Osteoblast (primary cell): ENCODE measurements around the gene COPS6. TPM values are rescaled to one million over a fixed set of nuclear protein-coding genes. Genes with fewer than 3 reads are reported as not detected.
A peak's percentile ranks its signal among the peaks of the same experiment; 100 is the strongest.
"Not testable (repeated sequence)": the region's sequence is repeated elsewhere in the genome, so short reads cannot be mapped to it uniquely, and the experiment has no call there.

ENCODE experiments used
- DNase-seq: peaks from one replicate; pipeline ENCODE4 v3.0.0; 2011; ENCODE audit warnings: low spot score, mixed read lengths; ENCODE audit not compliant: insufficient read length; ENCODE audit errors: missing footprints
- H2AFZ ChIP-seq: 2 replicates; pipeline ENCODE4 v1.6.0; 2011; ENCODE audit warnings: mild to moderate bottlenecking, low read length
- H3K27ac ChIP-seq: 2 replicates; pipeline ENCODE4 v1.5.1; 2011; ENCODE audit warnings: mild to moderate bottlenecking, low read depth, low read length, moderate library complexity
- H3K27me3 ChIP-seq: 2 replicates; pipeline ENCODE4 v1.6.0; 2012; ENCODE audit warnings: mild to moderate bottlenecking, control low read depth, inconsistent platforms, low read length, moderate library complexity; ENCODE audit not compliant: insufficient read depth
- H3K36me3 ChIP-seq: 2 replicates; pipeline ENCODE4 v1.5.1; 2011; ENCODE audit warnings: mild to moderate bottlenecking, low read length, control low read depth, moderate library complexity; ENCODE audit not compliant: insufficient read depth
- H3K4me1 ChIP-seq: 2 replicates; pipeline ENCODE4 v1.5.1; 2011; ENCODE audit warnings: mild to moderate bottlenecking, low read length, control low read depth, moderate library complexity; ENCODE audit not compliant: insufficient read depth
- H3K4me2 ChIP-seq: 2 replicates; pipeline ENCODE4 v1.6.0; 2011; ENCODE audit warnings: mild to moderate bottlenecking, low read length; ENCODE audit not compliant: insufficient read depth
- H3K4me3 ChIP-seq: fragments of 200-600 bp; sonication (generic); 3 replicates; pipeline ENCODE4 v1.5.1; 2012; ENCODE audit warnings: mild to moderate bottlenecking, low read length, inconsistent platforms; ENCODE audit not compliant: insufficient read depth
- H3K79me2 ChIP-seq: 2 replicates; pipeline ENCODE4 v1.6.0; 2012; ENCODE audit warnings: mild to moderate bottlenecking, low read length, control low read depth, inconsistent platforms; ENCODE audit not compliant: insufficient read depth
- H3K9me3 ChIP-seq: 2 replicates; pipeline ENCODE4 v1.5.1; 2011; ENCODE audit warnings: low read depth, low read length, control low read depth
- H4K20me1 ChIP-seq: 2 replicates; pipeline ENCODE4 v1.6.0; 2012; ENCODE audit warnings: mild to moderate bottlenecking, low read length, control low read depth; ENCODE audit not compliant: insufficient read depth
- total RNA-seq: library from RNA; depleted of rRNA; stranded (reverse); fragments of >200 nt; gene quantifications from 2 replicates; pipeline ENCODE4 v1.2.3, GENCODE V29; 2012
- TF ChIP-seq, protein P1 (sequence below): IDR thresholded peaks from 2 replicates; pipeline ENCODE4 v1.5.1; 2011; ENCODE audit warnings: mild to moderate bottlenecking, low read depth, low read length, moderate library complexity; ENCODE audit errors: extremely low read depth

Gene COPS6
- total RNA-seq, 1 donor: 45.6 TPM

- Histone ChIP-seq H3K4me1 (peaks cover 7% of the 10 kb centered on the region), H3K4me3 (peak overlapping the region; percentile 98), H3K36me3 (peaks cover 10% of the 10 kb centered on the region), H4K20me1 (no peaks in the 10 kb centered on the region), H3K27me3 (peaks cover 3% of the 10 kb centered on the region), H3K79me2 (peaks cover 5% of the 10 kb centered on the region), H3K9me3 (no peaks in the 10 kb centered on the region), H2AFZ (peak overlapping the region; percentile 91), H3K4me2 (peak overlapping the region; percentile 98), H3K27ac (peak overlapping the region; percentile 92)
- DNase-seq: peak; percentile 63
- TF ChIP-seq, protein P1, sequence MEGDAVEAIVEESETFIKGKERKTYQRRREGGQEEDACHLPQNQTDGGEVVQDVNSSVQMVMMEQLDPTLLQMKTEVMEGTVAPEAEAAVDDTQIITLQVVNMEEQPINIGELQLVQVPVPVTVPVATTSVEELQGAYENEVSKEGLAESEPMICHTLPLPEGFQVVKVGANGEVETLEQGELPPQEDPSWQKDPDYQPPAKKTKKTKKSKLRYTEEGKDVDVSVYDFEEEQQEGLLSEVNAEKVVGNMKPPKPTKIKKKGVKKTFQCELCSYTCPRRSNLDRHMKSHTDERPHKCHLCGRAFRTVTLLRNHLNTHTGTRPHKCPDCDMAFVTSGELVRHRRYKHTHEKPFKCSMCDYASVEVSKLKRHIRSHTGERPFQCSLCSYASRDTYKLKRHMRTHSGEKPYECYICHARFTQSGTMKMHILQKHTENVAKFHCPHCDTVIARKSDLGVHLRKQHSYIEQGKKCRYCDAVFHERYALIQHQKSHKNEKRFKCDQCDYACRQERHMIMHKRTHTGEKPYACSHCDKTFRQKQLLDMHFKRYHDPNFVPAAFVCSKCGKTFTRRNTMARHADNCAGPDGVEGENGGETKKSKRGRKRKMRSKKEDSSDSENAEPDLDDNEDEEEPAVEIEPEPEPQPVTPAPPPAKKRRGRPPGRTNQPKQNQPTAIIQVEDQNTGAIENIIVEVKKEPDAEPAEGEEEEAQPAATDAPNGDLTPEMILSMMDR: no peak
These were observed 39.3 kb downstream of the COPS6 start for GRCh38 chr7:100127866-100128636.

DNA sequence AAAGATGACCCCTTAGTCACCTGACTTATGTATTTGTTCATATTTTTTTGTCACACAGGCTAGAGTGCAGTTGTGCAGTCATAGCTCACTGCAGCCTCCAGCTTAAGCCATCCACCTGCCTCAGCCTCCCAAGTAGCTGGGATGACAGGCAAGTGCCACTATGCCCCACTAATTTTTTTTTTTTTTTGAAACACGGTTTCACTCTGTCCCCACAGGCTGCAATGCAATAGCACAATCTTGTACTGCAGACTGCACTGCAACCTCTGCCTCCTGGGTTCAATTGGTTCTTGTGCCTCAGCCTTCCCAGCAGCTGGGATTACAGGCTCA is 39.8 kb downstream of the COPS6 start:
- DNase-seq: no peak
- peaks cover 10% of the 10 kb centered on the region for H3K36me3 ChIP-seq
- H2AFZ ChIP-seq: no peak overlapping the region
- H3K4me3 ChIP-seq: no peak overlapping the region
- H3K27me3 ChIP-seq: peaks cover 3% of the 10 kb centered on the region
- no peak overlapping the region for H3K27ac ChIP-seq
- peaks cover 5% of the 10 kb centered on the region for H3K79me2 ChIP-seq
- H3K4me1 ChIP-seq: peaks cover 7% of the 10 kb centered on the region
- TF ChIP-seq, protein P1: no peak
- peak overlapping the region; percentile 98 for H3K4me2 ChIP-seq
- H3K9me3 ChIP-seq: no peaks in the 10 kb centered on the region
- H4K20me1 ChIP-seq: no peaks in the 10 kb centered on the region

- not testable (repeated sequence) for H3K4me2 ChIP-seq, H3K27ac ChIP-seq, DNase-seq, H3K4me3 ChIP-seq, H3K9me3 ChIP-seq, H3K4me1 ChIP-seq, H4K20me1 ChIP-seq, H2AFZ ChIP-seq, H3K36me3 ChIP-seq, H3K79me2 ChIP-seq, H3K27me3 ChIP-seq
These were observed 41.4 kb downstream of the COPS6 start for GRCh38 chr7:100130220-100130607.

DNA sequence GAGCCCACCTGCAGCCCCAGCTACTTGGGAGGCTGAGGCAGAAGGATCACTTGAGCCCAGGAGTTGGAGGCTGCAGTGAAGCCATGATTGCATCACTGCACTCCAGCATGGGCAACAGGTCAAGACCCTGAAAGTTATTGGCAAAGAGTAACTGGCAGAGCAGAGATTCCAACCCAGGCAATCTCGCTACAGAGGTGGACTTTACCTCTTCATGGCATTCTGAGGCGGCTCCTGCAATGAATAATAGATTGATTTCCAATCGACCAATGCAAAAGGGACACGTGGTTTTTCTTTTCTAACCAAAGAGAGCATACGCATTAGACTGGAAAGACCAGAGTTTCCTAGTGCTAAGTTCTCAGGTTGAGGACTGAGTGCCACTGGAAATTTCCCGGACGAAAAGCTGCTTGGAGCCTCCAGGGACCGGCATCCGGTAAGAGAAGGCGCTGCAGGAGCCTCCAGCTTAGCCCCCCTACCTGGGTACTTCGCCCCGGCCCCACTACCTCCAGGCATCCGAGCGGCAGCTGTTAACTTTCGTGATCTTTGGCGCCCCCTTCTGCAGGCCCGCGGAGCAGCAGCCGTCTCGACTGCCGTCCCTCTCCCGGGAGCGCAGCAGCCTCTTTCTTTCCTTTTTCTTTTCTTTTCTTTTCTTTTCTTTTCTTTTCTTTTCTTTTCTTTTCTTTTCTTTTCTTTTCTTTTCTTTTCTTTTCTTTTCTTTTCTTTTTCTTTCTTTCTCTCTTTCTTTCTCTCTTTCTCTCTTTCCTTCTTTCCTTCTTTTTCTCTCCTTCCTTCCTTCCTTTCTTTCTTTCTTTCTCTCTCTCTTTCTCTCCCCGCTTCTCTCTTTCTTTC is 42.1 kb downstream of the COPS6 start:
- H4K20me1 ChIP-seq: no peaks in the 10 kb centered on the region
- peak overlapping the region; percentile 81 for H3K4me2 ChIP-seq
- peak overlapping the region; percentile 87 for H2AFZ ChIP-seq
- H3K79me2 ChIP-seq: peaks cover 5% of the 10 kb centered on the region
- peak; percentile 93 for DNase-seq
- no peak overlapping the region for H3K27ac ChIP-seq
- no peaks in the 10 kb centered on the region for H3K9me3 ChIP-seq
- no peaks in the 10 kb centered on the region for H3K36me3 ChIP-seq
- peak overlapping the region; percentile 52 for H3K4me3 ChIP-seq
- H3K27me3 ChIP-seq: peaks cover 3% of the 10 kb centered on the region
- TF ChIP-seq, protein P1: peak; percentile 74
- H3K4me1 ChIP-seq: peaks cover 7% of the 10 kb centered on the region
